WTC11 (cell line): Measurements from ENCODE around the gene COL18A1. TPM values are rescaled to one million over a fixed set of nuclear protein-coding genes. Genes with fewer than 3 reads are reported as not detected.

ENCODE experiments used
- ATAC-seq: fragments of 200-7000 bp; cut with Tn5 transposase; 2 replicates; pipeline ENCODE4 v1.10.0; 2021; ENCODE audit warnings: mild to moderate bottlenecking, moderate library complexity
- CTCF ChIA-PET: fragments of 300-600 bp; sonication (Branson Sonifier 250); formaldehyde crosslinking; loops from one replicate; lab custom pipeline; 2021; ENCODE audit warnings: antibody characterized with exemption; lab: Charles Lee
- POLR2A ChIA-PET: fragments of 350-600 bp; sonication (Branson Sonifier 250); formaldehyde crosslinking; loops from one replicate; lab custom pipeline; 2021; ENCODE audit warnings: antibody characterized with exemption; lab: Charles Lee
- DNase-seq: peaks from one replicate; pipeline ENCODE4 v3.0.0; 2021; ENCODE audit warnings: low spot score
- H3K27ac Mint-ChIP-seq: 2 replicates; pipeline ENCODE4 v1.8.0; 2021; ENCODE audit warnings: mixed read lengths
- H3K27me3 Mint-ChIP-seq: 2 replicates; pipeline ENCODE4 v1.8.0; 2021; ENCODE audit warnings: low read depth, mild to moderate bottlenecking, moderate library complexity, mixed read lengths
- H3K36me3 Mint-ChIP-seq: 2 replicates; pipeline ENCODE4 v1.8.0; 2021; ENCODE audit warnings: mixed read lengths
- H3K4me1 Mint-ChIP-seq: 2 replicates; pipeline ENCODE4 v1.8.0; 2022; ENCODE audit warnings: mixed read lengths
- H3K4me3 Mint-ChIP-seq: 2 replicates; pipeline ENCODE4 v1.8.0; 2021; ENCODE audit warnings: mild to moderate bottlenecking, moderate library complexity, mixed read lengths
- H3K9me3 Mint-ChIP-seq: 2 replicates; pipeline ENCODE4 v1.8.0; 2021; ENCODE audit warnings: mixed read lengths
- ATF1 ChIP-seq: sonication (generic); formaldehyde crosslinking; IDR thresholded peaks from 2 replicates; pipeline ENCODE4 v1.8.1; 2023; ENCODE audit warnings: mild to moderate bottlenecking, moderate library complexity, missing genetic modification reagents
- CREM ChIP-seq: sonication (generic); formaldehyde crosslinking; IDR thresholded peaks from 2 replicates; pipeline ENCODE4 v1.8.1; 2022; ENCODE audit warnings: mild to moderate bottlenecking, missing genetic modification reagents, moderate library complexity
- CTCF ChIP-seq: fragments of 200-600 bp; IDR thresholded peaks from 2 replicates; pipeline ENCODE4 v1.8.0; 2022; ENCODE audit warnings: antibody characterized with exemption
- E2F1 ChIP-seq: sonication (generic); formaldehyde crosslinking; IDR thresholded peaks from 2 replicates; pipeline ENCODE4 v1.8.0; 2022; ENCODE audit warnings: mild to moderate bottlenecking, missing genetic modification reagents
- FOXP1 ChIP-seq: sonication (generic); formaldehyde crosslinking; IDR thresholded peaks from 2 replicates; pipeline ENCODE4 v1.8.0; 2022; ENCODE audit warnings: missing genetic modification reagents, mild to moderate bottlenecking, moderate library complexity, borderline replicate concordance
- GTF2I ChIP-seq: fragments of 250-450 bp; sonication (Bioruptor Pico); conservative IDR thresholded peaks from 2 replicates; pipeline ENCODE4 v1.4.0; 2021; ENCODE audit warnings: mild to moderate bottlenecking
- IRF2 ChIP-seq: sonication (generic); formaldehyde crosslinking; IDR thresholded peaks from 2 replicates; pipeline ENCODE4 v1.8.0; 2022; ENCODE audit warnings: low read depth, missing genetic modification reagents, borderline replicate concordance
- NFATC4 ChIP-seq: fragments of 250-450 bp; sonication (Bioruptor Pico); IDR thresholded peaks from 2 replicates; pipeline ENCODE4 v1.9.0; 2021; ENCODE audit warnings: mild to moderate bottlenecking
- NFE2L1 ChIP-seq: sonication (generic); formaldehyde crosslinking; IDR thresholded peaks from 2 replicates; pipeline ENCODE4 v1.8.1; 2023; ENCODE audit warnings: missing genetic modification reagents
- NR1H2 ChIP-seq: sonication (generic); formaldehyde crosslinking; IDR thresholded peaks from 2 replicates; pipeline ENCODE4 v1.9.0; 2021; ENCODE audit warnings: mild to moderate bottlenecking, moderate library complexity, missing genetic modification reagents
- PRRX2 ChIP-seq: fragments of 250-450 bp; sonication (Bioruptor Pico); IDR thresholded peaks from 2 replicates; pipeline ENCODE4 v1.8.0; 2021; ENCODE audit warnings: mild to moderate bottlenecking
- RORB ChIP-seq: fragments of 250-450 bp; sonication (Bioruptor Pico); IDR thresholded peaks from 2 replicates; pipeline ENCODE4 v1.9.0; 2021; ENCODE audit warnings: mild to moderate bottlenecking
- SMAD4 ChIP-seq: sonication (generic); formaldehyde crosslinking; IDR thresholded peaks from 2 replicates; pipeline ENCODE4 v1.8.0; 2022; ENCODE audit warnings: mild to moderate bottlenecking, missing genetic modification reagents
- USF1 ChIP-seq: sonication (generic); formaldehyde crosslinking; IDR thresholded peaks from 2 replicates; pipeline ENCODE4 v1.8.0; 2022; ENCODE audit warnings: mild to moderate bottlenecking, missing genetic modification reagents
- ZBTB21 ChIP-seq: sonication (generic); formaldehyde crosslinking; IDR thresholded peaks from 2 replicates; pipeline ENCODE4 v1.8.1; 2023; ENCODE audit warnings: mild to moderate bottlenecking, missing genetic modification reagents, borderline replicate concordance
- ZNF121 ChIP-seq: sonication (generic); formaldehyde crosslinking; IDR thresholded peaks from 2 replicates; pipeline ENCODE4 v1.8.0; 2023; ENCODE audit warnings: missing genetic modification reagents
- ZNF138 ChIP-seq: sonication (generic); formaldehyde crosslinking; conservative IDR thresholded peaks from 2 replicates; pipeline ENCODE4 v1.8.1; 2022; ENCODE audit warnings: mild to moderate bottlenecking, moderate library complexity, missing genetic modification reagents
- ZNF416 ChIP-seq: fragments of 250-450 bp; sonication (Bioruptor Pico); IDR thresholded peaks from 2 replicates; pipeline ENCODE4 v1.9.0; 2021; ENCODE audit warnings: mild to moderate bottlenecking, inconsistent platforms
- total RNA-seq: library from RNA; stranded (reverse); gene quantifications from 3 replicates; pipeline ENCODE4 v1.2.3, GENCODE V29; 2021
- TF ChIP-seq, protein P1 (sequence below): sonication (generic); formaldehyde crosslinking; conservative IDR thresholded peaks from 2 replicates; pipeline ENCODE4 v1.8.1; 2022; ENCODE audit warnings: mild to moderate bottlenecking, missing genetic modification reagents
- TF ChIP-seq, protein P2 (sequence below): fragments of 250-450 bp; sonication (Bioruptor Pico); IDR thresholded peaks from 2 replicates; pipeline ENCODE4 v1.9.0; 2021; ENCODE audit warnings: mild to moderate bottlenecking
- TF ChIP-seq, protein P3 (sequence below): sonication (generic); formaldehyde crosslinking; IDR thresholded peaks from 2 replicates; pipeline ENCODE4 v1.8.1; 2023; ENCODE audit warnings: mild to moderate bottlenecking, missing genetic modification reagents, moderate library complexity
- TF ChIP-seq, protein P4 (sequence below): fragments of 250-450 bp; sonication (Bioruptor Pico); IDR thresholded peaks from 2 replicates; pipeline ENCODE4 v1.9.0; 2021; ENCODE audit warnings: mild to moderate bottlenecking

COL18A1 gene
- total RNA-seq, 1 experiment from 2014 or later, result 231 TPM

DNA sequence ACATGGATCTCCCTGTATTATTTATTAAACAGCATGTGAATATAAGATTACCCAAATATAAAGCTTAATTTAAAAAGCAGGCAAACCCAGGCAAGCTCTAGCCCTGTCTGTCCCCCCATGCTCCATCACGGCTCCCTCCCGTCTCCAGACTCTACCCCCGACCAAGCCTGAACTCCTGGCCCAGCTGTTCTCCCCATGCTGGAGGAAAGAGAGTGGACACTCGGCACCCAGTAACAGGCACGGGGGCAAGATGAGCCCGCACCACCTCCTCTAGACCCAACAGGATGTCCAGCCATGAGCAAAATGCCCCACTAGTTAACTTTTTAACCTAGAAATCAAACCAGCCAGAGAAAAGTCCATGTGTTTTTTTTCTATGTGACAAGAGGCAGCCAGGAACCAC lies 118.0 kb downstream of the COL18A1 start:
- TF ChIP-seq PRRX2 (CRISPR knock-in tag) (no peak), CREM (CRISPR knock-in tag) (no peak)
- TF ChIP-seq, all 79 proteins: peak for 0
- Mint-ChIP-seq H3K4me3 (no peak overlapping the region), H3K27me3 (peaks cover 37% of the 10 kb centered on the region), H3K27ac (no peak overlapping the region), H3K36me3 (peaks cover 58% of the 10 kb centered on the region), H3K4me1 (0 out of 2 replicates have a peak, but pooled peaks cover 4% of the 10 kb centered on the region), H3K9me3 (peaks cover 44% of the 10 kb centered on the region)
- POLR2A ChIA-PET, result no interaction called here
- no peak for DNase-seq
- CTCF ChIA-PET, result no interaction called here
- no peak for ATAC-seq

- Mint-ChIP-seq H3K4me3 (no peak overlapping the region), H3K4me1 (0 out of 2 replicates have a peak, but pooled peaks cover 4% of the 10 kb centered on the region), H3K36me3 (peaks cover 54% of the 10 kb centered on the region), H3K27me3 (peaks cover 31% of the 10 kb centered on the region), H3K9me3 (peaks cover 38% of the 10 kb centered on the region), H3K27ac (no peak overlapping the region)
- POLR2A ChIA-PET, result no interaction called here
- CTCF ChIA-PET, result no interaction called here
- ATAC-seq, result no peak
- DNase-seq, result peak; percentile 9
- TF ChIP-seq, protein P1, sequence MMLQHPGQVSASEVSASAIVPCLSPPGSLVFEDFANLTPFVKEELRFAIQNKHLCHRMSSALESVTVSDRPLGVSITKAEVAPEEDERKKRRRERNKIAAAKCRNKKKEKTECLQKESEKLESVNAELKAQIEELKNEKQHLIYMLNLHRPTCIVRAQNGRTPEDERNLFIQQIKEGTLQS (CRISPR knock-in tag), result no peak
- TF ChIP-seq ZNF416 (CRISPR knock-in tag) (no peak), E2F1 (CRISPR knock-in tag) (no peak), RORB (no peak), IRF2 (no peak), USF1 (CRISPR knock-in tag) (no peak), NFE2L1 (CRISPR knock-in tag) (no peak), ATF1 (CRISPR knock-in tag) (no peak), CTCF (no peak), SMAD4 (CRISPR knock-in tag) (no peak), ZBTB21 (CRISPR knock-in tag) (no peak)
- TF ChIP-seq, protein P2, sequence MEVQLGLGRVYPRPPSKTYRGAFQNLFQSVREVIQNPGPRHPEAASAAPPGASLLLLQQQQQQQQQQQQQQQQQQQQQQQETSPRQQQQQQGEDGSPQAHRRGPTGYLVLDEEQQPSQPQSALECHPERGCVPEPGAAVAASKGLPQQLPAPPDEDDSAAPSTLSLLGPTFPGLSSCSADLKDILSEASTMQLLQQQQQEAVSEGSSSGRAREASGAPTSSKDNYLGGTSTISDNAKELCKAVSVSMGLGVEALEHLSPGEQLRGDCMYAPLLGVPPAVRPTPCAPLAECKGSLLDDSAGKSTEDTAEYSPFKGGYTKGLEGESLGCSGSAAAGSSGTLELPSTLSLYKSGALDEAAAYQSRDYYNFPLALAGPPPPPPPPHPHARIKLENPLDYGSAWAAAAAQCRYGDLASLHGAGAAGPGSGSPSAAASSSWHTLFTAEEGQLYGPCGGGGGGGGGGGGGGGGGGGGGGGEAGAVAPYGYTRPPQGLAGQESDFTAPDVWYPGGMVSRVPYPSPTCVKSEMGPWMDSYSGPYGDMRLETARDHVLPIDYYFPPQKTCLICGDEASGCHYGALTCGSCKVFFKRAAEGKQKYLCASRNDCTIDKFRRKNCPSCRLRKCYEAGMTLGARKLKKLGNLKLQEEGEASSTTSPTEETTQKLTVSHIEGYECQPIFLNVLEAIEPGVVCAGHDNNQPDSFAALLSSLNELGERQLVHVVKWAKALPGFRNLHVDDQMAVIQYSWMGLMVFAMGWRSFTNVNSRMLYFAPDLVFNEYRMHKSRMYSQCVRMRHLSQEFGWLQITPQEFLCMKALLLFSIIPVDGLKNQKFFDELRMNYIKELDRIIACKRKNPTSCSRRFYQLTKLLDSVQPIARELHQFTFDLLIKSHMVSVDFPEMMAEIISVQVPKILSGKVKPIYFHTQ (CRISPR knock-in tag), result no peak
- TF ChIP-seq, protein P3, sequence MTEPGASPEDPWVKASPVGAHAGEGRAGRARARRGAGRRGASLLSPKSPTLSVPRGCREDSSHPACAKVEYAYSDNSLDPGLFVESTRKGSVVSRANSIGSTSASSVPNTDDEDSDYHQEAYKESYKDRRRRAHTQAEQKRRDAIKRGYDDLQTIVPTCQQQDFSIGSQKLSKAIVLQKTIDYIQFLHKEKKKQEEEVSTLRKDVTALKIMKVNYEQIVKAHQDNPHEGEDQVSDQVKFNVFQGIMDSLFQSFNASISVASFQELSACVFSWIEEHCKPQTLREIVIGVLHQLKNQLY, result no peak
- TF ChIP-seq, all 79 proteins: peak for 0
Observed at GRCh38 chr21:45523411-45524101, 118.6 kb downstream of the COL18A1 start.

- peaks cover 26% of the 10 kb centered on the region for H3K9me3 Mint-ChIP-seq
- ATAC-seq, result no peak
- no peak overlapping the region for H3K4me3 Mint-ChIP-seq
- H3K27ac Mint-ChIP-seq, result no peak overlapping the region
- peaks cover 19% of the 10 kb centered on the region for H3K27me3 Mint-ChIP-seq
- peak; percentile 1 for DNase-seq
- TF ChIP-seq ZNF138 (CRISPR knock-in tag), result no peak
- TF ChIP-seq NFATC4 (CRISPR knock-in tag), result no peak
- TF ChIP-seq RORB, result no peak
- no peak for TF ChIP-seq ZNF121 (CRISPR knock-in tag)
- no peak for TF ChIP-seq NR1H2 (CRISPR knock-in tag)
- no peak for TF ChIP-seq NFE2L1 (CRISPR knock-in tag)
- TF ChIP-seq ZNF416 (CRISPR knock-in tag), result no peak
- TF ChIP-seq FOXP1 (CRISPR knock-in tag), result no peak
- TF ChIP-seq, protein P4, sequence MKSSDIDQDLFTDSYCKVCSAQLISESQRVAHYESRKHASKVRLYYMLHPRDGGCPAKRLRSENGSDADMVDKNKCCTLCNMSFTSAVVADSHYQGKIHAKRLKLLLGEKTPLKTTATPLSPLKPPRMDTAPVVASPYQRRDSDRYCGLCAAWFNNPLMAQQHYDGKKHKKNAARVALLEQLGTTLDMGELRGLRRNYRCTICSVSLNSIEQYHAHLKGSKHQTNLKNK, result no peak
- no peak for TF ChIP-seq GTF2I (CRISPR knock-in tag)
- CTCF ChIA-PET, result no interaction called here
- 0 out of 2 replicates have a peak, but pooled peaks cover 4% of the 10 kb centered on the region for H3K4me1 Mint-ChIP-seq
- POLR2A ChIA-PET, result no interaction called here
- H3K36me3 Mint-ChIP-seq, result peaks cover 46% of the 10 kb centered on the region
Observed at GRCh38 chr21:45524756-45525152, 119.8 kb downstream of the COL18A1 start.
